GM20431 (cell line): ENCODE data around the gene UBE2D3.

Experiments
- in situ Hi-C: fragments of 300-500 bp; cut with MseI, MboI; formaldehyde crosslinking; loops from one replicate; pipeline ENCODE4 v1.15.0; 2020; ENCODE audit warnings: low sequenced_read_pairs; ENCODE audit not compliant: unreplicated experiment

The UBE2D3 gene

DNA sequence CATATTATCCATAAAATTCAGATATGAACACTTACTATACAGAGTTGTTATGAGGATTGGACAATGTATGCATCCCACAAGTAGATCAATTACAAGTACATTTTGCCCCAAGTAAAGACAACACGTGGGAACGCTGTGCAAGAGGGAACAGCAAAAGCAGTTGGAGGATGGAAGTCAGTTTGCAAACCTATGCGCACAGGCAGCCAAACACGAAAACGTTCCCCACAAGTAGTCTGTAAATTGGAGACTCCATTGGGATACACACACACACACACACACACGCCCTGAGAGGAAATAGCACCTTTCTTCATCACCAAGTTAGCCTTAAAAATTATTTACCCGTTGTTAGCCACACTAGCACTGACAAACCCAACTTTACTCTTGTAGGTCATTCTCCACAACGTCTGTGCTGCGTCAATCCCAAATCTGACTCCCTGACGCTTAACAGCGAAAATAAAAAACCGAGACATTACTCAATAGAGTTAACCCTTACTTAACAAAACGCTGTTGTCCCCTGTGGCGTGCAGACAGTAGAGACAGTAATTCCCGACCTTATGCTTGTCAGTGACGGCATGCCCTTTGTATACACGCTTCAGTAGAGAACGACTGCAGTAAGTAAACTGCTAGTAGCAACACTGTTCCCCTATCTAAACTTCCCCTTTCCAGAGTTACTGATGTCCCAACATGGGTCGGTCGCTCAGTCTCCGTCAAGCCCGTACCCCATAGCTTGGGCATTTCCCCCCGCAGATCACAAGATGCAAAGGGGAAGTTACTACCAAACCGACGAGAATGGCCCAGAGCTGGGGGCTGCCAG, 67.3 kb downstream of the UBE2D3 start:
- in situ Hi-C loops: no loop called here

- in situ Hi-C loops: no loop called here
These were observed 68.8 kb downstream of the UBE2D3 start for GRCh38 chr4:102758241-102759160.

DNA sequence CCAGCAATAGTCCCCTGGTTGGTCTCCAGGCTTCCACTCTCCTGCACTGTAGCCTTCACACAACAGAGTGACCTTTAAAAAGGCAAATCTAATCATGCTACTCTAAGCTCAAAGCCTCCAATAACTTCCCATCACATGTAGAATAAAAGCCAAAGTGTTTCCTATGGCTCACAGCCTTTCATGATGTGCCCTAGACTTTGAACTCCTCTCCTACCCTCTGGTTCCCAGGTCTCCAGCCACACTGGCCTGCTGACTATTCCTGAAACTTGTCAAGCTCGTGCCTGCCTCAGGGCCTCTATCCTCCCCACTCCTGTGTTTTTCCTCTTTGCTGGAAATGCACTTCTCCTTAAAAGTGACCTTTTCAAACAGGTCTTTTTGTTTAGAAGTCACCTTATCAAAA, 69.7 kb downstream of the UBE2D3 start:
- in situ Hi-C loops: no loop called here

- in situ Hi-C loops: no loop called here
These were observed 73.3 kb downstream of the UBE2D3 start for GRCh38 chr4:102754044-102754443.

- in situ Hi-C loops: no loop called here
These were observed 75.4 kb downstream of the UBE2D3 start for GRCh38 chr4:102751941-102752340.
